WTC11 (cell line): Measurements from ENCODE around the gene RPN1.

Source experiments
- CBFB ChIP-seq: sonication (generic); formaldehyde crosslinking; IDR thresholded peaks from 2 replicates; pipeline ENCODE4 v1.8.1; 2022; ENCODE audit warnings: mild to moderate bottlenecking, low read depth, missing genetic modification reagents
- EMX1 ChIP-seq: fragments of 250-450 bp; sonication (Bioruptor Pico); IDR thresholded peaks from 2 replicates; pipeline ENCODE4 v1.8.0; 2021; ENCODE audit warnings: mild to moderate bottlenecking
- JUN ChIP-seq: sonication (generic); formaldehyde crosslinking; IDR thresholded peaks from 2 replicates; pipeline ENCODE4 v1.8.0; 2023; ENCODE audit warnings: mild to moderate bottlenecking, missing genetic modification reagents
- NR1H2 ChIP-seq: sonication (generic); formaldehyde crosslinking; IDR thresholded peaks from 2 replicates; pipeline ENCODE4 v1.9.0; 2021; ENCODE audit warnings: mild to moderate bottlenecking, moderate library complexity, missing genetic modification reagents
- NR2C2 ChIP-seq: sonication (generic); formaldehyde crosslinking; IDR thresholded peaks from 2 replicates; pipeline ENCODE4 v1.8.0; 2022; ENCODE audit warnings: mild to moderate bottlenecking, missing genetic modification reagents
- RELA ChIP-seq: sonication (generic); formaldehyde crosslinking; IDR thresholded peaks from 2 replicates; pipeline ENCODE4 v1.8.1; 2022; ENCODE audit warnings: missing genetic modification reagents, mild to moderate bottlenecking, borderline replicate concordance
- TF ChIP-seq, protein P1 (sequence below): fragments of 200-600 bp; IDR thresholded peaks from 2 replicates; pipeline ENCODE4 v1.8.0; 2022; ENCODE audit warnings: antibody characterized with exemption
- TF ChIP-seq, protein P2 (sequence below): sonication (generic); formaldehyde crosslinking; conservative IDR thresholded peaks from 2 replicates; pipeline ENCODE4 v1.8.1; 2022; ENCODE audit warnings: mild to moderate bottlenecking, missing genetic modification reagents
- TF ChIP-seq, protein P3 (sequence below): fragments of 250-450 bp; sonication (Bioruptor Pico); IDR thresholded peaks from 2 replicates; pipeline ENCODE4 v1.9.0; 2021; ENCODE audit warnings: mild to moderate bottlenecking, borderline replicate concordance
- TF ChIP-seq, protein P4 (sequence below): sonication (generic); formaldehyde crosslinking; IDR thresholded peaks from 2 replicates; pipeline ENCODE4 v1.8.1; 2023; ENCODE audit warnings: mild to moderate bottlenecking, moderate library complexity, missing genetic modification reagents
- TF ChIP-seq, protein P5 (sequence below): sonication (generic); formaldehyde crosslinking; IDR thresholded peaks from 2 replicates; pipeline ENCODE4 v1.8.1; 2023; ENCODE audit warnings: mild to moderate bottlenecking, missing genetic modification reagents, moderate library complexity
- TF ChIP-seq, protein P6 (sequence below): sonication (generic); formaldehyde crosslinking; IDR thresholded peaks from 2 replicates; pipeline ENCODE4 v1.8.1; 2022; ENCODE audit warnings: mild to moderate bottlenecking, moderate library complexity, missing genetic modification reagents

DNA sequence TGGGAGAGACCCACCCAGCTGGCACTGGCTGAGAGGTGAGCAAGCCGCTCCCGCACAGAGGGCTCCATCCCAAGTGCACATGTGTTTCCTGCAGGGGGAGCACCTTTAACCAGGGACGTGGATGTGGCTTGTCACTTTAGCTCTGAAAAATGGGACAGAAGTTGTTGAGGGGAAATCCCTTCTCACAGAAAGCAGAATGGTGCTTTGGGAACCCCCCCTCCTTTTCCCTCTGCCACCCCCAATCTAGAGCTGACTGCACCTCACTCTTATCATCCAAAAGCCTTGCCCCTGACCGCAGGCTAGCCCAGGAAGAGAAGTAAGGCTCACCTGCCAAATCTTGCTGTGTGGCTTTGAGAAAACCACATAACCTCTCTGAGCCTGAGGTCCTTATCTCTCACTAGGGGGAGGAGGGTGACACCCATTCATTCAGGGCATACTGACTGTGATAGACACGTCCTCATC lies 77.9 kb downstream of the RPN1 start:
- TF ChIP-seq, protein P1, sequence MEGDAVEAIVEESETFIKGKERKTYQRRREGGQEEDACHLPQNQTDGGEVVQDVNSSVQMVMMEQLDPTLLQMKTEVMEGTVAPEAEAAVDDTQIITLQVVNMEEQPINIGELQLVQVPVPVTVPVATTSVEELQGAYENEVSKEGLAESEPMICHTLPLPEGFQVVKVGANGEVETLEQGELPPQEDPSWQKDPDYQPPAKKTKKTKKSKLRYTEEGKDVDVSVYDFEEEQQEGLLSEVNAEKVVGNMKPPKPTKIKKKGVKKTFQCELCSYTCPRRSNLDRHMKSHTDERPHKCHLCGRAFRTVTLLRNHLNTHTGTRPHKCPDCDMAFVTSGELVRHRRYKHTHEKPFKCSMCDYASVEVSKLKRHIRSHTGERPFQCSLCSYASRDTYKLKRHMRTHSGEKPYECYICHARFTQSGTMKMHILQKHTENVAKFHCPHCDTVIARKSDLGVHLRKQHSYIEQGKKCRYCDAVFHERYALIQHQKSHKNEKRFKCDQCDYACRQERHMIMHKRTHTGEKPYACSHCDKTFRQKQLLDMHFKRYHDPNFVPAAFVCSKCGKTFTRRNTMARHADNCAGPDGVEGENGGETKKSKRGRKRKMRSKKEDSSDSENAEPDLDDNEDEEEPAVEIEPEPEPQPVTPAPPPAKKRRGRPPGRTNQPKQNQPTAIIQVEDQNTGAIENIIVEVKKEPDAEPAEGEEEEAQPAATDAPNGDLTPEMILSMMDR: peak; percentile 20; the same call in 1 of the 2 replicates
- no peak for TF ChIP-seq NR2C2 (CRISPR knock-in tag)
- TF ChIP-seq, protein P2, sequence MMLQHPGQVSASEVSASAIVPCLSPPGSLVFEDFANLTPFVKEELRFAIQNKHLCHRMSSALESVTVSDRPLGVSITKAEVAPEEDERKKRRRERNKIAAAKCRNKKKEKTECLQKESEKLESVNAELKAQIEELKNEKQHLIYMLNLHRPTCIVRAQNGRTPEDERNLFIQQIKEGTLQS (CRISPR knock-in tag): no peak
- TF ChIP-seq, protein P3, sequence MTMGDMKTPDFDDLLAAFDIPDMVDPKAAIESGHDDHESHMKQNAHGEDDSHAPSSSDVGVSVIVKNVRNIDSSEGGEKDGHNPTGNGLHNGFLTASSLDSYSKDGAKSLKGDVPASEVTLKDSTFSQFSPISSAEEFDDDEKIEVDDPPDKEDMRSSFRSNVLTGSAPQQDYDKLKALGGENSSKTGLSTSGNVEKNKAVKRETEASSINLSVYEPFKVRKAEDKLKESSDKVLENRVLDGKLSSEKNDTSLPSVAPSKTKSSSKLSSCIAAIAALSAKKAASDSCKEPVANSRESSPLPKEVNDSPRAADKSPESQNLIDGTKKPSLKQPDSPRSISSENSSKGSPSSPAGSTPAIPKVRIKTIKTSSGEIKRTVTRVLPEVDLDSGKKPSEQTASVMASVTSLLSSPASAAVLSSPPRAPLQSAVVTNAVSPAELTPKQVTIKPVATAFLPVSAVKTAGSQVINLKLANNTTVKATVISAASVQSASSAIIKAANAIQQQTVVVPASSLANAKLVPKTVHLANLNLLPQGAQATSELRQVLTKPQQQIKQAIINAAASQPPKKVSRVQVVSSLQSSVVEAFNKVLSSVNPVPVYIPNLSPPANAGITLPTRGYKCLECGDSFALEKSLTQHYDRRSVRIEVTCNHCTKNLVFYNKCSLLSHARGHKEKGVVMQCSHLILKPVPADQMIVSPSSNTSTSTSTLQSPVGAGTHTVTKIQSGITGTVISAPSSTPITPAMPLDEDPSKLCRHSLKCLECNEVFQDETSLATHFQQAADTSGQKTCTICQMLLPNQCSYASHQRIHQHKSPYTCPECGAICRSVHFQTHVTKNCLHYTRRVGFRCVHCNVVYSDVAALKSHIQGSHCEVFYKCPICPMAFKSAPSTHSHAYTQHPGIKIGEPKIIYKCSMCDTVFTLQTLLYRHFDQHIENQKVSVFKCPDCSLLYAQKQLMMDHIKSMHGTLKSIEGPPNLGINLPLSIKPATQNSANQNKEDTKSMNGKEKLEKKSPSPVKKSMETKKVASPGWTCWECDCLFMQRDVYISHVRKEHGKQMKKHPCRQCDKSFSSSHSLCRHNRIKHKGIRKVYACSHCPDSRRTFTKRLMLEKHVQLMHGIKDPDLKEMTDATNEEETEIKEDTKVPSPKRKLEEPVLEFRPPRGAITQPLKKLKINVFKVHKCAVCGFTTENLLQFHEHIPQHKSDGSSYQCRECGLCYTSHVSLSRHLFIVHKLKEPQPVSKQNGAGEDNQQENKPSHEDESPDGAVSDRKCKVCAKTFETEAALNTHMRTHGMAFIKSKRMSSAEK (CRISPR knock-in tag): no peak
- TF ChIP-seq, protein P4, sequence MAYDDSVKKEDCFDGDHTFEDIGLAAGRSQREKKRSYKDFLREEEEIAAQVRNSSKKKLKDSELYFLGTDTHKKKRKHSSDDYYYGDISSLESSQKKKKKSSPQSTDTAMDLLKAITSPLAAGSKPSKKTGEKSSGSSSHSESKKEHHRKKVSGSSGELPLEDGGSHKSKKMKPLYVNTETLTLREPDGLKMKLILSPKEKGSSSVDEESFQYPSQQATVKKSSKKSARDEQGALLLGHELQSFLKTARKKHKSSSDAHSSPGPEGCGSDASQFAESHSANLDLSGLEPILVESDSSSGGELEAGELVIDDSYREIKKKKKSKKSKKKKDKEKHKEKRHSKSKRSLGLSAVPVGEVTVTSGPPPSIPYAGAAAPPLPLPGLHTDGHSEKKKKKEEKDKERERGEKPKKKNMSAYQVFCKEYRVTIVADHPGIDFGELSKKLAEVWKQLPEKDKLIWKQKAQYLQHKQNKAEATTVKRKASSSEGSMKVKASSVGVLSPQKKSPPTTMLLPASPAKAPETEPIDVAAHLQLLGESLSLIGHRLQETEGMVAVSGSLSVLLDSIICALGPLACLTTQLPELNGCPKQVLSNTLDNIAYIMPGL: no peak
- no peak for TF ChIP-seq JUN (CRISPR knock-in tag)
- TF ChIP-seq, protein P5, sequence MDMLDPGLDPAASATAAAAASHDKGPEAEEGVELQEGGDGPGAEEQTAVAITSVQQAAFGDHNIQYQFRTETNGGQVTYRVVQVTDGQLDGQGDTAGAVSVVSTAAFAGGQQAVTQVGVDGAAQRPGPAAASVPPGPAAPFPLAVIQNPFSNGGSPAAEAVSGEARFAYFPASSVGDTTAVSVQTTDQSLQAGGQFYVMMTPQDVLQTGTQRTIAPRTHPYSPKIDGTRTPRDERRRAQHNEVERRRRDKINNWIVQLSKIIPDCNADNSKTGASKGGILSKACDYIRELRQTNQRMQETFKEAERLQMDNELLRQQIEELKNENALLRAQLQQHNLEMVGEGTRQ (CRISPR knock-in tag): no peak
- TF ChIP-seq EMX1 (CRISPR knock-in tag): no peak
- TF ChIP-seq, protein P6, sequence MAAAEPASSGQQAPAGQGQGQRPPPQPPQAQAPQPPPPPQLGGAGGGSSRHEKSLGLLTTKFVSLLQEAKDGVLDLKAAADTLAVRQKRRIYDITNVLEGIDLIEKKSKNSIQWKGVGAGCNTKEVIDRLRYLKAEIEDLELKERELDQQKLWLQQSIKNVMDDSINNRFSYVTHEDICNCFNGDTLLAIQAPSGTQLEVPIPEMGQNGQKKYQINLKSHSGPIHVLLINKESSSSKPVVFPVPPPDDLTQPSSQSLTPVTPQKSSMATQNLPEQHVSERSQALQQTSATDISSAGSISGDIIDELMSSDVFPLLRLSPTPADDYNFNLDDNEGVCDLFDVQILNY: no peak
- TF ChIP-seq CBFB (CRISPR knock-in tag): no peak
- TF ChIP-seq NR1H2: no peak
- TF ChIP-seq RELA (CRISPR knock-in tag): no peak
